Type B pancreatic cell (in vitro differentiated cells): ENCODE measurements around the gene ALPI. TPM values are rescaled to one million over a fixed set of nuclear protein-coding genes. Genes with fewer than 3 reads are reported as not detected.

Experiments used
- DNase-seq: peaks from one replicate; pipeline ENCODE4 v3.0.0; 2021; ENCODE audit warnings: mixed read lengths; ENCODE audit not compliant: unreplicated experiment; ENCODE audit errors: extremely low spot score
- H3K27ac Mint-ChIP-seq: 2 replicates; pipeline ENCODE4 v1.8.0; 2021; ENCODE audit warnings: mild to moderate bottlenecking, mixed read lengths
- H3K27me3 Mint-ChIP-seq: 2 replicates; pipeline ENCODE4 v1.8.0; 2021; ENCODE audit warnings: mixed read lengths
- H3K36me3 Mint-ChIP-seq: 2 replicates; pipeline ENCODE4 v1.8.0; 2021; ENCODE audit warnings: mixed read lengths
- H3K4me1 Mint-ChIP-seq: one replicate; pipeline ENCODE4 v1.8.0; 2021; ENCODE audit warnings: mixed read lengths; ENCODE audit not compliant: unreplicated experiment
- H3K4me3 Mint-ChIP-seq: 2 replicates; pipeline ENCODE4 v1.8.0; 2021; ENCODE audit warnings: mild to moderate bottlenecking, mixed read lengths
- H3K9me3 Mint-ChIP-seq: 2 replicates; pipeline ENCODE4 v1.8.0; 2021; ENCODE audit warnings: mixed read lengths
- total RNA-seq: library from RNA; stranded (reverse); gene quantifications from 2 replicates; pipeline ENCODE4 v1.2.1, GENCODE V29; 2021; ENCODE audit warnings: low replicate concordance
- TF ChIP-seq, protein P1 (sequence below): fragments of 200-600 bp; sonication (generic); conservative IDR thresholded peaks from 2 replicates; pipeline ENCODE4 v1.5.0; 2021; ENCODE audit warnings: antibody characterized with exemption, mild to moderate bottlenecking

Gene ALPI
- total RNA-seq, 1 donor from 2014 or later = 1.5 TPM

- H3K27ac Mint-ChIP-seq = no peak overlapping the region
- H3K4me3 Mint-ChIP-seq = peak overlapping the region; percentile 80
- no peaks in the 10 kb centered on the region for H3K36me3 Mint-ChIP-seq
- no peak for DNase-seq
- no peaks in the 10 kb centered on the region for H3K4me1 Mint-ChIP-seq
- peaks cover 77% of the 10 kb centered on the region for H3K27me3 Mint-ChIP-seq
- H3K9me3 Mint-ChIP-seq = no peaks in the 10 kb centered on the region
- TF ChIP-seq, protein P1, sequence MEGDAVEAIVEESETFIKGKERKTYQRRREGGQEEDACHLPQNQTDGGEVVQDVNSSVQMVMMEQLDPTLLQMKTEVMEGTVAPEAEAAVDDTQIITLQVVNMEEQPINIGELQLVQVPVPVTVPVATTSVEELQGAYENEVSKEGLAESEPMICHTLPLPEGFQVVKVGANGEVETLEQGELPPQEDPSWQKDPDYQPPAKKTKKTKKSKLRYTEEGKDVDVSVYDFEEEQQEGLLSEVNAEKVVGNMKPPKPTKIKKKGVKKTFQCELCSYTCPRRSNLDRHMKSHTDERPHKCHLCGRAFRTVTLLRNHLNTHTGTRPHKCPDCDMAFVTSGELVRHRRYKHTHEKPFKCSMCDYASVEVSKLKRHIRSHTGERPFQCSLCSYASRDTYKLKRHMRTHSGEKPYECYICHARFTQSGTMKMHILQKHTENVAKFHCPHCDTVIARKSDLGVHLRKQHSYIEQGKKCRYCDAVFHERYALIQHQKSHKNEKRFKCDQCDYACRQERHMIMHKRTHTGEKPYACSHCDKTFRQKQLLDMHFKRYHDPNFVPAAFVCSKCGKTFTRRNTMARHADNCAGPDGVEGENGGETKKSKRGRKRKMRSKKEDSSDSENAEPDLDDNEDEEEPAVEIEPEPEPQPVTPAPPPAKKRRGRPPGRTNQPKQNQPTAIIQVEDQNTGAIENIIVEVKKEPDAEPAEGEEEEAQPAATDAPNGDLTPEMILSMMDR = peak; percentile 33
Measured at GRCh38 chr2:232488097-232488711, 32.3 kb downstream of the ALPI start.

GRCh38 chr2:232488721-232489300 lies 32.9 kb downstream of the ALPI start:
- TF ChIP-seq, protein P1 = no peak
- no peak for DNase-seq
- peak overlapping the region; percentile 80 for H3K4me3 Mint-ChIP-seq
- no peak overlapping the region for H3K27ac Mint-ChIP-seq
- H3K36me3 Mint-ChIP-seq = no peaks in the 10 kb centered on the region
- H3K9me3 Mint-ChIP-seq = no peaks in the 10 kb centered on the region
- H3K4me1 Mint-ChIP-seq = no peaks in the 10 kb centered on the region
- peaks cover 78% of the 10 kb centered on the region for H3K27me3 Mint-ChIP-seq

DNA sequence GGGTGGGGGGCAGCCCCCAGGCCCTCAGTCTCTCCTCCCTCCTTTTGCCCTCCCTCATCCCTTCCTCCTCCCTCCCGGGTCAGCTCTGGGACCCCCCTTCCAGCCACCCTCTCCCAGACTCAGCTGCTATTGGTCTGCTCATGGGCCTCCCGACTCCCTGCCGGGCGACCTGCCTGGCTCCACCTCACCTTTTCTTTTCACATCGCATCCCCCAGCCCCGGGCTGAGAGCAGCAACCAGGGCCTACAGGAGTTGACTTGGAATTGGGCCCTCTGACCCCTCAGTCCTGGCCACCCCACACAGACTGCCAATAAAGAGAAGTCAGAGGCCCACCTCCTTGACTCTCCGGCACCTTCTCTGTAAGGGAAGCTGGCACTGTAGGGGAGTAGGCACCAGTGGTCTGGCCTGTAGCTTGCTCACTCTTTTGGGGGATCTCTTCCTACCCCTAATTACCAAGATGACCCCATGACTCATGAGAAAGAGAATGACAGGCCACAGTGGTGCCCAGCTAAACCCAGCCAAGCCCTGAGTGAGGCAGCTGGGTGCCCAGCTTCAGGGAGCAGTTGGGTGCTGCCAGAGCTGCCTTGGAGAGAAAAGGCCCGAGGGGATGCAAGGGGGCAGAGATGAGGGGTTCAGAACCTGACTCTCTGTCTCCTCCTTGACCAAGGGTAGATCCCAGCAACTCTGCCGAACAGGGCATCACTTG lies 33.7 kb downstream of the ALPI start:
- peak overlapping the region; percentile 51 for H3K4me3 Mint-ChIP-seq
- H3K27ac Mint-ChIP-seq = no peak overlapping the region
- H3K4me1 Mint-ChIP-seq = no peaks in the 10 kb centered on the region
- H3K36me3 Mint-ChIP-seq = no peaks in the 10 kb centered on the region
- H3K9me3 Mint-ChIP-seq = no peaks in the 10 kb centered on the region
- peaks cover 74% of the 10 kb centered on the region for H3K27me3 Mint-ChIP-seq
- DNase-seq = peak; percentile 60
- TF ChIP-seq, protein P1 = no peak

- Mint-ChIP-seq H3K27me3 (peaks cover 74% of the 10 kb centered on the region), H3K4me1 (no peaks in the 10 kb centered on the region), H3K36me3 (no peaks in the 10 kb centered on the region), H3K4me3 (no peak overlapping the region), H3K27ac (no peak overlapping the region), H3K9me3 (no peaks in the 10 kb centered on the region)
- no peak for DNase-seq
- TF ChIP-seq, protein P1 = no peak
Measured at GRCh38 chr2:232490221-232491138, 34.5 kb downstream of the ALPI start.

DNA sequence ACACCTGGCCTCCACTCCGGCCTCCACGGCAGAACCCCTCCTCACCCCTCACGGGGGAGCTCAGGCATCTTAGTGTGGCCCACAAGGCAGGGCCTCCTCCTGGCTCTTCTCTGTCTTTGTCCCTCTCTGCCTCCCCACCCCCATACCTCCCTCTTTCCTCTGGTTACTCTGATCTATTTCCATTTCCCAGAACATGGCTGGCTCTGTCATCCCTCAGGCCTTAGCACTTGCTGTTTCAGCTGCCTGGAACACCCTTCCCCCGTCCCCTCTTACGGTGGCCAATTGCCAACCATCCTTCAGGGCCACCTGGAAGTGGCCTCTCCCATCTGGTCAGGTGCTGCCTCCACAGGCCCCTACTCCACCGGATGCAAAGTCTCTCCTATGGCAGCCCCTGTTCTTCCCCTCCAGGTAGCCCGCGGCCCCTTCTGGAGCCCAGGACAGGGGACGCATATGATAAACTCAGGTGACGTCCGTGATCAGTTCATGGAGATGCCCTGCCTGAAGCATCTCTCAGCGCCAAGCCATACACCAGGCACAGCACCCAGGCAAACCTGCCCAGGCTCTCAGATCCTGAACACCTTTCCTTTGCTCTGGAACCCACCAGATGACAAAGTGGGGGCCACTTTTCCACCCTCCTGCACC lies 35.3 kb downstream of the ALPI start:
- H3K4me1 Mint-ChIP-seq = no peaks in the 10 kb centered on the region
- H3K27ac Mint-ChIP-seq = no peak overlapping the region
- TF ChIP-seq, protein P1 = no peak
- no peaks in the 10 kb centered on the region for H3K9me3 Mint-ChIP-seq
- no peak for DNase-seq
- H3K4me3 Mint-ChIP-seq = no peak overlapping the region
- H3K36me3 Mint-ChIP-seq = no peaks in the 10 kb centered on the region
- H3K27me3 Mint-ChIP-seq = peaks cover 72% of the 10 kb centered on the region
